SKM-1 (cell line): ENCODE results near the gene CCDC116.
"Not testable (repeated sequence)": the region's sequence is repeated elsewhere in the genome, so short reads cannot be mapped to it uniquely, and the experiment has no call there.

Experiments
- DNase-seq: peaks from one replicate; lab custom pipeline; 2025; ENCODE audit not compliant: unreplicated experiment; lab: John Stamatoyannopoulos, UW

CCDC116 gene

DNA sequence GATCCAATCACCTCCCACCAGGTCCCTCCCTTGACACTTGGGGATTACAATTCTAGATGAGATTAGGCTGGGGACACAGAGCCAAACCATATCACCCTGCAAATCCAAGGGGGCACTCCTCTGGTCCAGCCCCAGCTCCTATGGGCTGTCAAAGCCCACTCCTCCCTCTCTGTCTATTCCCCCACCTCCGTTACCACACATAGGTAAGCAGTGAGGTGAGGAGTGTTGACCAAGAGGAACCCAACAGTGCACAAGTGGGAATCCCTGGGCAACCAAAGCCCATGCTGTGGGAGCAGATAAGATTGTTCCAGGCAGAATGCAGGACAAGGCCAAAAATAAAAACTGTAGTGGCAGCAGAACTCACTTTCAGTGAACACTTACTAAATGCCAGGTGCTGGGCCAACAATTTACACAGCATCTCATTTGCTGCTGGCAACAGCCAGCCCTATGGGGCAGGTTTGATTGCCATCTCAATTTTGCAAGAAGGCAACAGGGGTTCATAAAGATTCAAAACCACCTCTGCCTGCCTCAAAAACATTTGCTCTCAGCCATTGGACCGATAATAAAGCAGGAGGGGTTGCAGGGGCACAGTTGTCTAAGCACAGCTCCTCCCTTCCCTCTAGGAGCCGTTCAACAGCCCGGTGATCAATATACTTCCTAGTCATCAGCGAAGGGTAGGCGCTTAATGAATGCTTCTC lies 18.4 kb downstream of the CCDC116 start:
- no peak for DNase-seq

DNA sequence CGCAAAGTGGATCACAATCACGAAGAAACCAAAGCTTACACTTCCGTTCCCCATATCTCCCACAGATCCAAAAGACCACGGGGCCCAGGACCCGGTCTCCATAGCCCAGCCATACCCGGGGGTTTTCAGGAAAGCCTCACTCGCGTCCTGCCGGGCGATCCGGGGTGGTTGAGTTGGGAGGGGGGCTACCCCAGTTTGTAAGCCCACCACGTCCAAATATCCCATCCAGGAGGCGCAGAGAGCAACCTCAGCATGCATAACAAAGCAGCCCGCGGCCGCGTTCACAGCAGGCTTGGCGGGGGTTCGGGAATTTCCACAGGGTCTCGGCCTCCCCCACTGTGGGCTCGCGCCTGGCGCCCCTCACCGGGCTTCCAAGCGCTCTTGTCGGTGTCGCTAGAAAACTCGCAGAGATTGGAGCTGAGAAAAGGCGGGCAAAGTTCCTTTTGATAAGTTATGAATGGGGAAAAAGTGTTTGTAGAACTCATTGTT lies 19.0 kb downstream of the CCDC116 start:
- no peak for DNase-seq

DNA sequence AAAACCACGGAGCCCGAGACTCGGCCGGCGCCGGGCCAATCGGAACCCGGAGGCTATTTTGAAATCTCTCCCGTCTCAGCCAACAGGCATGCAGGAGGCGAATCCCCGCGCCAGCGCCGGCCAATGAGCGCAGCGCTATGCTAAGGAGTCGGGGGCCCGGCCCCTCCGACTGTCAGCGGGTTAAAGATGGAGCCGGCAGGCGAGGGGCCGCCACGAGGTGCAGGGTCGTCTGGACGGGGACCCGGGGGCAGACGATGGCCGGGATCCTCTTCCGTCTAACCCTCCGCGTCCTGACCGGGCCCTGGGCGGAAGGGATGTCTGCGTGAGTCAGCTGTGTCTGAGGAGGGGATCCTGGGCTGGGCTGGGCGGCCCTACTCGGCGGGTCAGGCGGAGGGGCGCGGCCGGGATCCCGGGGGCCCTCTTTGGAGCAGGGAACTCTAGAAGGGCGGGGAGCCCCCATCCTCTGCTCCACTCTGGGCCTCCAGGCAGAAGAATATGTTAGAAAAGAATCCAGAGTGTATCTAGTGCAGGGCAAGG lies 19.5 kb downstream of the CCDC116 start:
- DNase-seq: peak; percentile 90

DNA sequence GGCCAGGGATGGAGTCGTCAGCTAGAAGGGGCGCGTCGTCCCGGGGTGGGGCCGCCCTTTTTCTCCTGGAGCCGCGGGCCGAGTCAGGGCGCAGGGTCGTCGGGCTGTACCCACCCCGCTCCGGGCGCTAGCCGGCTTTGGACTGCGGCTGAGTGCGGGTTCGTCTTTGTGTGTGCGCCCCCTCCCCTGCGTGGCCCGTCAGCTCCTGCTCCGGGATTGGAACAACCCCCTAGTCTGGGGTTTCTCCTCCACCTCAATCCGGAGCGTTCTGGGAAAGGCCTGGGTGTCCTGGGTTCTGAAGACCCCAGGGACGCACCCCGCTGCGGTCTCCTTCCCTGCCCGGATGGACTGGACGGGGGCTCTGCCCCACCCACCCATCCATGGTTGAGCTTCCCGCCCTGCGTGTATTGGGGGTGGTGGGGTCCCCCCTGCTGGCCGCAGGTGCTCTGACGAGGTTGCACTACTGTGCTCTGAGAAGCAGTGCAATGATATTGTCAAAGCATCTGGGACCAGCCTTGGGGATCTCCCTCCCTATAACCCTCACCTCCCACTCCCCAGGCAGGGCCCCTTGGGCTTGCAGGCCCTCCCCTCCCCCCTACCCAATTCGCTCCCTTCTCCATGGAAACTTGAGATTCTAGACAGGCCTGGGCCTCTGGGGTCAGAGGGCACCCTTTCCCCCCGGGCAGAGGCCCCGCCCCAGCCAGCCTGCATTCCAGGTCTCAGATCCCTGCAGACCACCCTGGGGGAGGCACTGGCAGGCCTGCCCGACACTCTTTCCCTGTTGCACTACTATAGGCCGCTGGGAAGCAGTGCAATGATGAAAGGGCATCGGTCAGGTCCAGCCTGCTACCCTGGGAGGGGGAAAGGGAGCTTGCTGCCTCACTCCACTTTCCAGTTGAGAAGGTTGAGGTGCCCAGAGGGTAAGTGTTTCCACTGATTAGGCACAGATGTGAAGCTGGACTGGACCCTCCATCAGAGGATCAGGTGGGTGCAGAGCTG lies 20.3 kb downstream of the CCDC116 start:
- no peak for DNase-seq

DNA sequence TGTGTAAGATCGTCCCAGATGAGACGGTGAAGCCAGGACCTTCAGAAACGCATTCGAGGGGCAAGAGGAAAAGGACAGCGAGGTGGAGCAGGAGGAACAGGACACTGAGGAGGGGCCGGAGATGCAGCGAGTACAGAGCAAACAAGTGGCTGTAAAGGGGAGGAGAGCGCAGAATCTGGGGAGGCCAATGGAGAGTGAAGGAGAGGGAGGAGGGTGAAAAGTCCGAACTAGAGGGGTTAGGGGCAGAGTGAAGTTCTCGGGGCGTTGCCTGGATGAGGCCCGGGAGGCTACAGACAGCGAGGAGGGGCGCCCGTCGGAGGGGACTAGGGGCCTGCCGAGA lies 24.4 kb downstream of the CCDC116 start:
- no peak for DNase-seq

DNA sequence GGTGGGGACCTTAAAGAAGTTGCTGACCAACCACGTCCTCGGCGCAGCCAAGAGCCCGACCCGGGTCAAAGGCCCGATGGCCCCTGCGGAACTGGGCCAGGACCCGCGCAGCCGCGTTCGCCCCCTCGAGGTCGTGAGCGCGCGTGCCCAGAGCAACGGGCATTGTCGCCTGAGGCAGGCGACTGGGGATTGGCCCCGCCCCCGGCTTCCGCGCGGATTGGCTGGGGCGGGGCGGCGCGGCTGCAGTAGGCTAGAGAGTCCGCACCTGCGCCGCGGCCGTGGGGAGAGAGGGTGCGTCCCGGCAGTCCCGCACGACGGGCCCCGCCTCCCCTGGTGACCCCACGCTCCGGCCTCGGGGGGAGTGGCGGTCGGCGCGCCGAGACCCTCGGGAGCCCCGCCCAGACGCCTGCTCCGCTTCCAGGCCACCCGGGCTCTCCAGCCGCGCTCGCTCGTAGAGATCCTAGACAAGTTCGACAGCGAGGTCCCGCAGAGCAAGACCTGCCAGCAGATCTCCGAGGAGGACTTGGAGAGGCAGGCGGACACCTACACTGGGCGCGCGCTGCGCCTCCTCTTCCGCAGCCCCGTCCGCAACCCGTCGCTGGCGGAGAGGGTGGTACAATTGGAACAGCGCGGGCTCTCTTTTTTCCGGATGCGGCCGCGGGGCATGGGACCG lies 24.9 kb downstream of the CCDC116 start:
- peak; percentile 34 for DNase-seq

DNA sequence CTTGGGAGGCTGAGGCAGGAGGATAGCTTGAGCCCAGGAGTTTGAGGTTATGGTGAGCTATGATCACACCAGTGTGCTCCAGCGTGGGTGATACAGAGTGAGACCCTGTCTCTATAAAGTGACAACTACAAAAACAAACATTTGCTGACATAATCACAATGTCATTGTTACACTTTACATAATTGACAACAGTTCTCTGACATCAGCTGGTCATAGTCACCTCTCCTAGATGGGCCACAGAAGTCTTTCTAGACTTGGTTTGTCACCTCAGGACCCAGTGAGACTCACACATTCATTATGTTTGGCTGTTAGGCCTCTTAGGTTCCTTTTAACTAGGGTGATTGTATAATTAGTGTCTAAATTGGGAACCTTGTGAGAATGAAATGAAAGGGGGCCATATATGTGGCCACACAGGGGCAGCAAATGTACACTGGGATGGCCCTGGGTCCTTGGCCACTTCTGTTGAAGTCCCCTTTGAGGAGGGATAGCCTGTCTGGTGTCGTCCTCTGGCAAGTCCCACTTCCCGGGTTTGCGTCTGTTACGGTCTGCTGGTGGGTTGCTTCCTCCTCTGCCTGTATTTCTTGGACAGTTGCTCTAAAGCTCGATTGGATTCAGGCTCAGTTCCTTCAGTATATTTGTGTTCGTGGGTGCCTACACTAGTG lies 27.4 kb downstream of the CCDC116 start:
- no peak for DNase-seq

DNA sequence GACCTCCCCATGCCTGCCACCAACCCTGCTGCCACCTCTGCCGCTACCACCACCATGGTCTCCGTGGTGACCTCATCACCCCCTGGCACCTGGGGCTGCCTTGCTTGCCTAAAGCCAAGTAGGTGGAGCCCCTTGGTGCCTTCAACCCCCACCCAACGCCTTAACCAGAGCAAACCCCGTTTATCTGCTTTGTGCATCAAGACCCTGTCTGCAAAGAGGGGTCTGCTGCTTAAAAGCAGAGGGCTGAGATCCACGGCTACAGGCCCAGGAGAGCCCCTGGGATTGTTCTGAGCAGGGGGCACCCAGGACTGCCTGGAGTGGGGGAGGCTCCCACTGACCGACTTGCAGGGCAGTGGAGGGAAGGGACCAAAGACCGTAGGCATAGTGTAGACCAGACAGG lies 28.3 kb downstream of the CCDC116 start:
- no peak for DNase-seq

DNA sequence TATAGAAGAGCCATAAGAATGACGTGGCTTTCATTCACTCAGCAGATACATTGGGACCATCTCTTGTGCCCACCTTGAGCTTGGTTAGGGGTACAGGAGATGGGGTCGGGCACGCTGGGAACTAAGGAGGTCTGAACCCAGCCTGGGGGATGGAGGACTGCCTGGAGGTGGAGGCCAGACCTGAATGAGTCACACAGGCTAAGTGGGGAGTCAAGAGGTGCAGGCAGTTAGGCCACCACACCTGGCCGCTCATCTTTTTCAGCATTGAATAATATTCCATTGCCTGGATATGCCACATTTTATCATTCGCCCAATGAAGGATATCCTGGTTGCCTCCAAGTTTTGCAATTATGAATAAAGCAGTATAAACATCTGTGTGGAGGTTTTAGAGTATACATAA lies 29.4 kb downstream of the CCDC116 start:
- DNase-seq: no peak

DNA sequence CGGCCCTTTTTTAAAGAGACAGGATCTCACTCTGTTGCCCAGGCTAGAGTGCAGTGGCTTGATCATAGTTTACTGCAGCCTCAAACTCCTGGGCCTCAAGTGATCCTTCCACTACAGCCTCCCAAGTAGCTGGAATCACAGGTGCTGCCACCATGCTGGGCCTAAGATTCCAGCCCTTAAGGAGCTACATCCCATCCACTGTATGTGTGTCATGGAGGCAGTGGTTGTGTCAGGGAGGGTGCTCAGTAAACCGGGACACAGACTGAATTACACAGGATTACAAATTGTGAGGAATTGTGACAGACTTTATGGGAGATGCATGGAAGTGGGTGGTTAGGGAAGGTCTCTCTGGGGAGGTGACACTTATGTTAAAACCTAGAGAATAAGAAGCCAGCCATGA lies 31.2 kb downstream of the CCDC116 start:
- DNase-seq: no peak

DNA sequence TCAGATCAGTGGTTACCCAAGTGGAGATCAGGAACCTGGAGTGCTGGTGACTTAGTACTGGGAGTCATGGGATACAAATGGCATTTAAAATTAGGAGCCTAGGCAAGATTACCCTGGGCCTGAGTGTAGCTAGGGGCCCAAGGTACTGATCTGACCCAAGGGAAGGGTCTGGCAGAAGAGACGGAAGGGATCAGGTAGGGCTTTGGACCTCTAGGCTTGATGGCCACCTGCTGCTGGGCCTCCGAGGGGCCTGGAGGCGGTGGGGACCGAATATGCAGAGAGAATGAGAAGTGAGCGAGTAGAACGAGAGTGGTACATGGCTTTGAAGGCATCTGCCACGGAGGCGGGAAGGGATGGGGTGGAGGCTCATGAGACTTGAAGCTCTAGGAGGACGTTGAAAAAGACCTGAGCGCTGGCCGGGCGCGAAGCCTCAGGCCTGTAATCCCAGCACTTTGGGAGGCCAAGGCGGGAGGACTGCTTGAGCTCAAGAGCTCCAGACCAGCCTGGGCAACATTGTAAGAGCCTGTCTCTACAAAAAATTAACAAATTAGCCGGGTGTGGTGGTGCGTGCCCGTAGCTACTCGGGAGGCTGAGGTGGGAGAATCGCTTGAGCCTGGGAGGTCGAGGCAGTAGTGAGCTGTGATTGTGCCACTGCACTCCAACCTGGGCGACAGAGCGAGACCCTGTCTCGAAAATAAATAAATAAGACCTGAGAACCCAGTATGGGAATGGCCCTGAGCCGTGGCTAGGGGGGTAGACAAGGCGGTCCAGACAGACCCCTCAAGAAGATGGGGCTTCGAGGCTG lies 32.7 kb downstream of the CCDC116 start:
- DNase-seq: no peak

DNA sequence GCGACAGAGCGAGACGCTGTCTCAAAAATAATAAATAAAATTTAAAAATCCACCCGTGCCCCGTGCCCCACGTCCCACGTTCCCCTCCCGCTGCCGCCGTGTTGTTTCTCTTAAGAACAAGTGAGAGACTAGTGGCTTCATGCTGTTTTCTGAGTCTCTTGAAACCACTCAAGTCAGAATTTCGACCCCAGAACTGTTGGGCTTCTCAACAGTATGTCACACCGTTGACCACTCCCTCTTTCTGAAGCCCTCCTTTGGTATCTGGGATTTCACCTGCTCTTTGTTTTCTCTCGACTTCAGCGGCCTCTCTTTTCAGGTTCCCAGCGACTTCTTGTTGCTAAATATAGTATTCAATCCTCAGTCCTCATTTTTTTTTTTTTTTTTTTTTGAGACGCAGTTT lies 34.2 kb downstream of the CCDC116 start:
- DNase-seq: no peak

DNA sequence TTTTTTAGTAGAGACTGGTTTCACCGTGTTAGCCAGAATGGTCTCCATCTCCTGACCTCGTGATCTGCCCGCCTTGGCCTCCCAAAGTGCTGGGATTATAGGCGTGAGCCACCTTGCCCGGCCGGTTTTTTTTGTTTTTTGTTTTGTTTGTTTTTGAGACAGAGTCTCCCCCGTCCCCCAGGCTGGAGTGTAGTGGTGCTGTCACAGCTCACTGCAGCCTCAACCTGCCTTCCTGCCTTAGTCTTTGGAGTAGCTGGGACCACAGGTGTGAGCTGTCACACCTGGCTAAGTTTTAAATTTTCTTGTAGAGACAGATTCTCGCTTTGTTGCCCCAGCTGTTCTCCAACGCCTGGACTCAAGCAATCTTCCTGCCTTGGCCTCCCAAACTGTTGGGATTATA lies 36.5 kb downstream of the CCDC116 start:
- DNase-seq: no peak

DNA sequence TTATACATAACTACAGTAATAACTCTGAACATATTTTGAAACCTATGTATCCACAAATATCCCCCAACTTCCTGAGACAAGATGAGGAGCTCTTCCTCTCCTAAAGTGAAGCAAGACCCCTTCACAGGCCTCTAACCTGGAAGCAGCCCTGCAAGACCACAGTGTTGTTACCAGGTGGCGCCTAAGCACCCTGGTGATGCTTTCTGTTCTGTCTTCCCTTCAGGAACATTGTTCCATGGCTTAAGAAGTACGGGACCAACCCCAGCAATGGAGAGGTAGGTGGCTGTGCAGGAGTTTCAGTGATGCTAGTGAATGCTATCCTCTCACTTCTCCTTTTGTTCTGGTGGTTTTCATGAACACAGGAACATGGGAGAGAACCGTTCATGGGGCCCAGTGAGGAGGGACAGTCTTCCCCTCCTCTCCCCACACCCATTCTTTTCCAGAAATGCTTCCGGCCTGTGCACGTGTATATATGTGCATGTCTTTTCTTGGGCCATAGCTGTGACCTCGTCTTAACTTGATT lies 39.6 kb downstream of the CCDC116 start:
- DNase-seq: no peak

DNA sequence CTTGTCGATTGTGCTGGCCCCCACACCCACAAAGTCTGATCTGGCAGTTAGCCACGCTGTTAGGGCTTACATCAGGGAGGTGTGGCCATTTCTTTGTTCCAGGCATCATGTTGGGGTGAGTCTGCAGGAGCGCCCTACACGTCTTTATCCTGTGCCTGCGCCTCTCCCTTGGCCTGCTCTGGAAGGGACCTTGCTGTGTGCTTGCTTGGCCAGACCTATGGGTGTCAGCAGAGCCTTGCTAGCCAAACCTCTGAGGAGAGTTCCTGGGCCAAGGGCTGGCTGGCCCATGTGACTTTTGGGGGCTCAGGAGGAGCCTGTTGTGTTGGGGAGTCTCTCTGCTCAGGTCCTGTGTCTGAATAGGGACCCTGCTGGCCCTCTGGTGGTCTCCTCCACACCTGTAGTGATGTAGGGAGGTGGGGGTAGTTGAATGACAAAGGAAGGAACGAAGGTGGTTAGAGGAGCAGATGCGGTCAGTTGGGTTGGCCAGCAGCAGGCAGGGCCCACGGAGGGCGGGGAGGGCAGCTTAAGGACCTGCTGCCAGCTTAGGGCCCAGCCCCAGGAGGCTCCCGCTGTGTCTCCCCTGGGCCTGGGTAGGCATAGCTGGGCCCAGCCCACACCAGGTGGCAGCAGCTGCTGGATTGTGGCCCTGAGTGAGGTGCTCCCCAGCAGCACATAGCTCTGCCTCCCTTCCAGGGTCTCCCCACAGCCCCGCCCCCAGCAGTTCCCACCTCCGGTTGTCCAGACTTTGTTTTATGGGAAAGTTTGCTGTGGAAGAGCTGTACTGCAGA lies 41.2 kb downstream of the CCDC116 start:
- no peak for DNase-seq

DNA sequence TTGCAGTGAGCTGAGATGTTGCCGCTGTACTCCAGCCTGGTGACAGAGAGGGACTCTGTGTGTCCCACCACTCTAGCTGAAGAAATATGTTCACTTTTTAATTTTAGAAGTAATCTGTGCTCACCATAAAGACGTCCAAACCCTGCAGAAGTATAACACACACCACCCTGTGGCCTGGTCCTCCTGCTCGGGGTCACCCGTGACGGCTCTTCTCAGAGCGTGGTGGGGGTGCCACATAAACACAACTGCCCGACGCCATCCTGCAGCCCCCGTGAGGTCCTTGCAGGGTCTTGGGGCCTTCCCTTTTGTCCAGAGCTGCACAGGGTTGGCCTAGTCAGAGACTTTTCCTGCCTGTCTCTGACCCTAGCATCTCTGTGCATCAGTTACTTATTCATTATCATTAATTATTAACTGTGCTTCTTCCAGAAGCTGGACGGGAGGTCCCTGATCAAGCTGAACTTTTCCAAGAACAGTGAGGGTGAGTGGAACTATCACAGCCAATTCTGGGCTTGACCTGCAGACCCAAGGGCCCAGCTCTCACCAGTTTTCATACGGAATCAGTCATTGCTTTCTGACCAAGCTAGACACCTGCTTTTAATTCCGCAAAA lies 42.2 kb downstream of the CCDC116 start:
- DNase-seq: no peak

DNA sequence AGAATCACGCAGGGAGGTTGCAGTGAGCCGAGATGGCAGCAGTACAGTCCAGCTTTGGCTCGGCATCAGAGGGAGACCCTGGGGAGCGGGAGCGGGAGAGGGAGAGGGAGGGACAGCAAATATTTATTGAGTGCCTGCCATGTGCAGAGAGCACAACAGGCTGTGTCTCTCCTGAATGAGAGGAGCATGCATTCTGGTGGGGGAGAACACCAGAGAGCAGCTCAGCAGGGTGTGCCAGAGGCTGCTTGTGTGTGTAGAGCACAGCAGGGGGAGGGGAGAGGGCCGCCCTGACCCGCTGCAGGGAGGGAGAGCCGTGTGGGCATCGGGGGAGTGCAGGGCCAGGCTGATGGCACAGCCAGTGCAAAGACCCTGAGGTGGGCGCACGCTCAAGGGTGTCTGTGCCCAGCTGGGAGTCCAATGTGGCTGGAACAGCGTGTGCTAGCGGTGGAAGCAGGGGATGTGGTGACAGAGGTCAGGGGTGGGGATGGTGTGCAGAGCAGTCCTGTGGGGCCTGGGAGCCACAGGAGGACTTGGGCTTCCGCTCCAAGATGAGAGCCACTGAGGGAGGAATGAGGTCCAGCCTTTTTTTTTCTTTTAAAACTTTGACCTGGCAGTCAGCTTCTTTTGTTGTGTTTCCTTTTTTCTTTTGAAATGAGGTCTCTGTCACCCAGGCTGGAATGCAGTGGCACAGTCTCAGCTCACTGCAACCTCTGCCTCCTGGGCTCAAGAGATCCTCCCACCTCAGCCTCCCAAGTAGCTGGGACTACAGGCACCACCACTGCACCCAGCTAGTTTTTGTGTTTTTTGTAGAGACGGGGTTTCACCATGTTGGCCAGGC lies 45.3 kb downstream of the CCDC116 start:
- no peak for DNase-seq

DNA sequence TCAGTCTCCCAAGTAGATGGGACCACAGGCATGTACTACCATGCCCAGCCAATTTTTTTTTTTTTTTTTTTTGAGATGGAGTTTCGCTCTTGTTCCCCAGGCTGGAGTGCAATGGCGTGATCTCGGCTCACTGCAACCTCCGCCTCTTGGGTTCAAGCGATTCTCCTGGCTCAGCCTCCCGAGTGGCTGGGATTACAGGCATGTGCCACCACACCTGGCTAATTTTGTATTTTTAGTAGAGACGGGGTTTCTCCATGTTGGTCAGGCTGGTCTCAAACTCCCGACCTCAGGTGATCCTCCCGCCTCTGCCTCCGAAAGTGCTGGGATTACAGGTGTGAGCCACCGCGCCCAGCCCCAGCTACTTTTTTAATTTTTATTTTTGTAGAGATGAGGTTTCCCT lies 46.3 kb downstream of the CCDC116 start:
- DNase-seq: not testable (repeated sequence)
